IPS DF 19.7 (cell line): ENCODE data around the gene PML.

Experiments
- DNase-seq: peaks from one replicate; pipeline ENCODE4 v3.0.0-alpha.2; 2013; ENCODE audit warnings: low read depth, low spot score

PML gene

GRCh38 chr15:73985101-73985873 lies 9.2 kb upstream of the PML start:
- no peak for DNase-seq

GRCh38 chr15:73986055-73986775 lies 8.3 kb upstream of the PML start:
- no peak for DNase-seq

DNA sequence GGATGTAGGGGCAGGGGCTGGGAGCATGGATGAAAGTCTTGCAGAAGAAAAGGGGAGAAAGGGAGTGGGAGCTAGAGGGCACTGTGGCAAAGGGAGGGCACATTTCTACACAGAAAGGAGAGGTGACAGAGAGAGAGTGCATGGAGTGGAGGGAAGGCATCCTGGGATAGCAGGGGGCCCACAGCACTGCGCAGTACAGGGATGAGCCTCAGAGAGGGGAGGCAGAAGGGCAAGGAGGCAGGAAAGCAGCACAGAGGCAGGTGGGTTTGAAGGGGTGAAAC lies 7.8 kb upstream of the PML start:
- no peak for DNase-seq

DNA sequence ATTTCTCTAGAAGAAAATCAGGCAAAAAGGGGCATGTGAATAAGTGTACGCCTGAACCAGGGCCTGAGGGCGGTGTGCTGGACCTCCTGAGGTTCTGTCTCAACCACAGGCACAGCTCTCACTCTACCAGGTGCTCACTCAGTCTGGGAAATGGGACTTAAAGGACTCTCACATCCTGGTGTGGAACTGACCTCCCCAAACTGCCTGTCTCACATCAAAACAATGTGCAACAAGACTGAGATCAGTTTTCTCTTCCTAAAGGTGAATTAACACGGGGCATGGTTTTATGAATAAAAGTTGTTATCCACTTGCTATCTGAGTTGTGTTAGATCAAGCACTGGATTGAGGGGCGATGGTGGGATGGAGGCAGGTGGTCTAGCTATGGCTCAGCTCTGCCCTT lies 7.3 kb upstream of the PML start:
- DNase-seq = no peak

DNA sequence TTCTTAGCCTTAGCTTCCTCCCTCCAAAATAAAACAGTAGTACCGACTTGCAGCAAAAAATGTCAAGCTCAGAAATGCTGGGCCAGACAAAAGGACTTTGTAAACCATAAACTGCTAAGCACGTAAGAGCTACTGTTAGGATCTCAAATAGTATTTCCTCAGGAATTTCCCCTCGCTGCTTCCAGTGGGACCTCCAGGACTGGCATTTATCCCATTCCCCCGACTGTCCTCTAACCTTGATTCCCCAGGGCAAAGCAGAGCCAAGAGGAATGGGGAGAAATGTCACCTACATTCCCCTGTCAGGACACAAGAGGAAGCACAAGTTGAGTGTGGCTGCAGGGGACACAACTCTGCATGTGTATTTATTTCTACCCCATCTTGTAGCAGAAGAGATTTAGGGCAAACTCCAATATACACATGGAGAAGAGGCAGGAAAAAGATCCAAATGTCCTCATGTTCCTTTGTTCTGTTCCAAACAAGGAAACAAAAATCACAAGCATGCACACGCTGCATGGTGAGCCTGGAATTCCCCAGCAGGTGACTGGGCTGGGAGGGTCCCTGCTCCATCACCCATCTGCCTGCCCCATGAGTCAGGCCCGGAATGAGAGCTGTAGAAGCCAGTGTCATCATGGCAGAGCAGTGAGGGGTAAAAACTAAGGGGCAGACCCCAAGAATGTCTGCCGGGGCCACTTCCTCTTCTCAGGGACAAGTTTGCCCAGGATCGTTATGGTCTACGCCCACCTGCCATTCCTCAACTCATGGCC lies 6.7 kb upstream of the PML start:
- no peak for DNase-seq

GRCh38 chr15:73988445-73988969 lies 6.0 kb upstream of the PML start:
- no peak for DNase-seq

GRCh38 chr15:73989001-73989798 lies 5.3 kb upstream of the PML start:
- no peak for DNase-seq

DNA sequence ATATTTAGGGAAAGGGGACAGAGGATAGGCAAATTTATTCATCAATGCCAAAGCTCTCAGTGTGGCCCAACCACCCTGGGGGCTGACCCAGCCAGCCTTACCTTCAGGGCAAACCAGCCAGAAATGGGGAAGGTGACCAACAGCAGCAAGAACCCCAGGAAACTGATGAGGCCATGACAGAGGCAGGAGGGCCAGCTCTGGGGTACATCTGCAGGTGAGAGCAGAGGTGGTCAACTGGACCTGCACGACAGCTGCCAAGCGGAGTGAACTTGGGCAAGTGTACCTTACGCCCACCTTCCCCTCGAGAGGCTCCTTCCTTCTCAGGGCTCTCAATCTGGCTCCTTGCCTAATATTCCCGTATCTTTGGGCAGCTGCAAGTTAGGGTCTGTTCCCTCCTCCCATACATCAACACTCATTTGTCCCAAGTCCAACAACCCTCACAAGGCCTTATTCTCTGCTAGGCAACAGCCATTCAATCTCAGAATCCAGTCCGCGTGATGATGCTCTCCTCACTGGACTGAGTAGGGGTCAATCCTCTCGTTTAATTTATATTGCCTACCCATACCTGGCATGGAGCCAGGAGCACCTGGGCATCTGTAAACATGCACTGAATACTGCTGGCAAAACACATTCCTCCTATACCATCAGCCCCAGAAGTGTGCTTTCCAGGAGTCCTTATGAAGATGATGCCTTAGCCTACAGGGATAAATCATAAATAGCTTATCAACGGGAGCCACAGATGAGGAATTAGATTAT lies 4.1 kb upstream of the PML start:
- DNase-seq = no peak

GRCh38 chr15:73991260-73991659 lies 3.3 kb upstream of the PML start:
- no peak for DNase-seq

DNA sequence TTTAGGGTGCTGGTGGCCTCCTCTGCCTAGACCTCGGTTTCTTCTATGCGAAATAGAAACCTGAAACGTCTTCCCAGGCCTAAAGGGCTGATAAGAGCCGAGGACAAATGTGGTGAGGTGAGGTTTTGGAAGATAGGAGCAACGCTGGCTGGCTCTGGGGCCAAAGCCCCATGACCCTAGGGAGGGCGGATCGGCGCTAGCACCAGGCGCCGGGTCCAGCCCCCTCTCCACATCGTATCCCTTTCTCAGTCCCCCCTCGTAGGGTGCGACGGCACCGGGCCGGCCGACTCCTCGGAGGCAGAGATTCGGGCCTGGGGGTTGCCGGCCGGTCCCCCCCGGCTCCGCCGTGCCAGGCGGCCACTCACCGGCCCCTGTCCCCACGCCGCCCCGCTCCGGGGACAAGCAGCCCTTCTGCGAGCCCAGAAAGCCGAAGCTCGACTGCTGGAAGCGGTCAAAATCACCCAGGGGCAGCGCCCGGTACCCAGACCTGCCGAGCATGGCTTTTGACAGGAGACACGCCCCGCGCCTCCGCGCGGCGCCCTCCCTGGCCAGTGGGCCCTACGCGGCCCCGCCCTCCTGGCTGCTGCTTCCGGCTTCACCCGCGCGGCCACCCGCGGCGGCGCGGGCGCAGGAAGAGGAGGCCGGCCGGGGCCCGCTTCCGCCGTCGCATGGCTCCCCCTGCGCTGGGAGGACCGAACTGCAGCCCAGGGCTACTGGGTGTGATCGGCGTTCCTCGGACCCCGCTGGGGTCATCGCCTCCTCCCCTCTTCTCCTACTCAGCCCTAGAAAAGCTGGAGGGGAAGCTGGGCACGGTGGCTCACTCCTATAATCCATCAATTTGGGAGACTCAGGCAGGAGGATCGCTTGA lies 2.6 kb upstream of the PML start, which contains the start of gene STOML1:
STOML1 (minus strand) TSS at position 570 of the 868 bp plus-strand sequence; CDS start at position 498, 72 bp downstream.
- peak; percentile 67 for DNase-seq

DNA sequence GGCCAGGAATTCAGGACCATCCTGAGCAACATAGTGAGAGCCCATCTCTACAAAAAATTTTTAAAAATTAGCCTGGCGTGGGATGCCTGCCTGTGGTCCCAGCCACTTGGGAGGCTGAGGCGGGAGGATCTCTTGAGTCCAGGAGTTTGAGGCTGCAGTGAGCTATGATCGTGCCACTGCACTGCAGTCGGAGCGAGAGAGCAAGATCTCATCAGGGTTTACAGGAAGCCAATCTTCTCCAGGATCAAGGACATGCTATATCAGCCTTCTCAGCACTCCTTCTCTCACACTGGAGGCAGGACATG lies 2.0 kb upstream of the PML start:
- DNase-seq = no peak

GRCh38 chr15:73993211-73993994 lies 1.1 kb upstream of the PML start:
- DNase-seq = no peak

- DNase-seq = no peak
Measured at GRCh38 chr15:73994912-73995622, 551 bp downstream of the PML start.

DNA sequence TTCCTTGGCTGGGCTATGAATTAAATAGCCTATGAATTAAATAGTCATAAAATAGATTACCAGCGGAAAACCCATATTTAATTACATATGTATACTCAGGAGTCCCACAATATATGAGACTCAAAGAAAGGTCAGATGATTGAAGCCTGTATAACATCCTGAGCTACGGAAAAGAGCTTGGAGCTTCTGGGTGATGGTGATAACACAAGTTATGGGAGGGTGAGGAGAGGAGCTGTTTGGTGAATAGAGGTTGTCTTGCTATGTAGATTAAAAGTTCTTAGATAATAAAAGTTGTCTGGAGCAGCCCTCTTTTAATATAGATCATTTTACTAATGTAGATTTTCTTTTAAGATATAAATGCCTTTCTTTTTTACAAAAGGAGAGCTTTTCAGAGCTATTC lies 1.8 kb downstream of the PML start:
- no peak for DNase-seq

DNA sequence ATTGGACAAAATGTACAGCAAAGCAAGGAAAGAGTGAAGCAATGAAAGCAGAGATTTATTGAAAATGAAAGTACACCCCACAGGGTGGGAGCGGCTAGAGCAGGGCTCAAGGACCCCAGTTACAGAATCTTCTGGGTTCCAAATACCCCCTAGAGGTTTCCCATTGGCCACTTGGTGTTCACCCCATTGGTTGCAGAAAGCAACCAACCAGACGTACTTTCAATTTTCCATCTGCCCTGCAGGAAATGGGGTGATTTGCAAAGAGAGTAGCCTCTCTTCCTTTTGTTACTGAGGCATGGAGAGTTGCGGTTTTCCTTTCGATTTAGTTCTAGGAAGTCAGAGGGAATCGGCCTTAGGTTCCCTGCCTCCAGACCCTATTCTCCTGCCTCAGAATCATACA lies 2.4 kb downstream of the PML start:
- DNase-seq = no peak

DNA sequence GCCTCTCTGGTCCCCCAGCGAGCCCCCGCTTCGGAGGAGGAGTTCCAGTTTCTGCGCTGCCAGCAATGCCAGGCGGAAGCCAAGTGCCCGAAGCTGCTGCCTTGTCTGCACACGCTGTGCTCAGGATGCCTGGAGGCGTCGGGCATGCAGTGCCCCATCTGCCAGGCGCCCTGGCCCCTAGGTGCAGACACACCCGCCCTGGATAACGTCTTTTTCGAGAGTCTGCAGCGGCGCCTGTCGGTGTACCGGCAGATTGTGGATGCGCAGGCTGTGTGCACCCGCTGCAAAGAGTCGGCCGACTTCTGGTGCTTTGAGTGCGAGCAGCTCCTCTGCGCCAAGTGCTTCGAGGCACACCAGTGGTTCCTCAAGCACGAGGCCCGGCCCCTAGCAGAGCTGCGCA lies 3.5 kb downstream of the PML start:
- no peak for DNase-seq

DNA sequence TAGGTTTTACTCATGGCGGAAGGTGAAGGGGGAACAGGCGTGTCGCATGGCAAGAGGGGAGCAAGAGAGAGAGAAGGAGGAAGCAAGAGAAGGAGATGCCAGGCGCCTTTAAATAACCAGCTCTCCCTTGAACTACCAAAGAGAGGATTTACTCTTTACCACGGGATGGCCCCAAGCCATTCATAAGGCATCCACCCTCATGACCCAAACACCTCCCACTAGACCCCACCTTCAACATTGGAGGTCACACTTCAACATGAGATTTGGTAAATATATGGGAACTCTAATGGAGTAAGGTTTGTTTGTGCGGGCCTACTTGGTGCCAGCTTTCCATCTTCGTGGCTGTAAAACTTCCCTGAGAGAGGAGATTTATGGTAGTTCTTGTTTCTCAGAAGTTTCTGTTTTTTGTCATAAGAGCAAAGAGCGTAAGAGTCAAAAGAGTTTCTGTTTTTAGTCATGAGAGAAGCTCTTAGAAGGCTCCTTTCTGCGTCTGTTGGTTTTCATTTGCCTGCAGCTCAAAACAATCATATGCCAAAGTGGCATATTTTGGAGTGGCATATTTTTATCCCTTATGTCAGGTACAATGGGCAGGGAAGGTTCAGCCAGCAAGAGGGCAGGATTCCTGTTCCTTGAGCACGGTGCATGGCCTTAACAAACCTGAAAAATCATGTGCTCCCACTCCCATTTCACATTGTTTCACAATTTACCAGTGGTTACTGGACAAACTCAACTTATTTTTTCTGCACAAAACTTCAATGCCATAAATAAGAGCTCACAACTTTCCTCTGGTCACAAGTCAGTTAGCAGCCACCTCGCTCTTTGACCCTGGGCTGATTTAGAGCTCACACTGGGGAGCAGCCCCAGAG lies 12.5 kb downstream of the PML start:
- no peak for DNase-seq
